GM12873 (cell line): ENCODE results near the gene MTREX.

Experiments used
- TF ChIP-seq, protein P1 (sequence below): IDR thresholded peaks from 2 replicates; pipeline ENCODE4 v1.5.1; 2012; ENCODE audit warnings: low read depth, mild to moderate bottlenecking, moderate library complexity, low read length, control low read depth; ENCODE audit not compliant: insufficient read depth; ENCODE audit errors: missing control alignments

The MTREX gene

DNA sequence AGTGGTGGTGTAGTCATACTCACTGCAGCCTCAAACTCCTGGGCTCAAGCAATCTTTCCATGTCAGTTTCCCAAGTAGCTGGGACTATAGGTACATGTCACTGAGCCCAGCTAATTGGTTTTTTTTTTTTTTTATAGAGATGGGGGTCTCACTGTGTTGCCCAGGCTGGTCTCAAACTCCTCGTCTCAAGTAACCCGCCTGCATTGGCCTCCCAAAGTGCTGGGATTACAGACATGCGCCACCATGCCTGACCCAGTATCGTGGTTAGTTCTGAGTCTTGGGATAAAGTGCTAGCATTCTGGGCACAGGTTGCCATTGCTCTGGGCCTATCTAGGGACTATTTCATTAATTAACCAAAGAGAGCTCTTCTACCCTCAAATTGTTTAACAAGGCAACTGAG is 118.7 kb downstream of the MTREX start:
- TF ChIP-seq, protein P1, sequence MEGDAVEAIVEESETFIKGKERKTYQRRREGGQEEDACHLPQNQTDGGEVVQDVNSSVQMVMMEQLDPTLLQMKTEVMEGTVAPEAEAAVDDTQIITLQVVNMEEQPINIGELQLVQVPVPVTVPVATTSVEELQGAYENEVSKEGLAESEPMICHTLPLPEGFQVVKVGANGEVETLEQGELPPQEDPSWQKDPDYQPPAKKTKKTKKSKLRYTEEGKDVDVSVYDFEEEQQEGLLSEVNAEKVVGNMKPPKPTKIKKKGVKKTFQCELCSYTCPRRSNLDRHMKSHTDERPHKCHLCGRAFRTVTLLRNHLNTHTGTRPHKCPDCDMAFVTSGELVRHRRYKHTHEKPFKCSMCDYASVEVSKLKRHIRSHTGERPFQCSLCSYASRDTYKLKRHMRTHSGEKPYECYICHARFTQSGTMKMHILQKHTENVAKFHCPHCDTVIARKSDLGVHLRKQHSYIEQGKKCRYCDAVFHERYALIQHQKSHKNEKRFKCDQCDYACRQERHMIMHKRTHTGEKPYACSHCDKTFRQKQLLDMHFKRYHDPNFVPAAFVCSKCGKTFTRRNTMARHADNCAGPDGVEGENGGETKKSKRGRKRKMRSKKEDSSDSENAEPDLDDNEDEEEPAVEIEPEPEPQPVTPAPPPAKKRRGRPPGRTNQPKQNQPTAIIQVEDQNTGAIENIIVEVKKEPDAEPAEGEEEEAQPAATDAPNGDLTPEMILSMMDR: no peak

DNA sequence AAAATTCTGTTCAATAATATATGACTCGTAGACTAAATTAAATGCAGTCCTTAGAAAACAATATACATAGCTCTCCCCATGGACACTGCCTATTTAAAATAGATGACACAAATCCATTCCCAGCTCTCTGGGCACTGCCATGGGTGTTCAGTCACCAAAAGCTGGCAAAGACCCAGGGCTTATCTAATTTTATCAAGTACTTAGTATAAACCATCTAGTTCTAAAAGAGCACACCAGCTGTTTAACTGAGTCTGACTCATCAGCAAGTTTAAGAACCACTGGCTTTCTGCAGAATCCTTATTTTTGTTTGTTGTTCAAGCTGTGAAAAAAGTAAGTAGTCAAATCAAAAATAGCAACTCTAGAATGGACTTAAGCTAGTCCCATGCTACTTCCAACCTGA is 119.4 kb downstream of the MTREX start:
- TF ChIP-seq, protein P1: no peak

DNA sequence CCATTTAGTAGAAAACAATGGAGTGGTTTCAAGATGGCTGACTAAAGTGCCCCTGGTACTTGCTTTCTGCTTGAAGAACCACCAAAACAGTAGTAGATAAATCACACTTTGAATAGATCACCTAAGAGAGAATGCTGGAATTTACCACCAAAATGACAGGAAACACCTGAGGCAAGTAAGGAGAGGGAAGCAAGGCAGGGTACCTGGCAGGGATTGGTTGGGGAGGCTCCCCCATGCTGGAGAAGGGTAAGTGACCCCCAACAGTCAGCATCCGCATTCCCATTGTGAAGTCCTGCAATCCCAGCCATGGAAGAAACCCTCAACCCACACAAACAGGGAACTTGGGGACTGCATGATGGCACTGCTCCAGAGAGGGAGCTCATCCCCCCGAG is 121.4 kb downstream of the MTREX start:
- TF ChIP-seq, protein P1: no peak

DNA sequence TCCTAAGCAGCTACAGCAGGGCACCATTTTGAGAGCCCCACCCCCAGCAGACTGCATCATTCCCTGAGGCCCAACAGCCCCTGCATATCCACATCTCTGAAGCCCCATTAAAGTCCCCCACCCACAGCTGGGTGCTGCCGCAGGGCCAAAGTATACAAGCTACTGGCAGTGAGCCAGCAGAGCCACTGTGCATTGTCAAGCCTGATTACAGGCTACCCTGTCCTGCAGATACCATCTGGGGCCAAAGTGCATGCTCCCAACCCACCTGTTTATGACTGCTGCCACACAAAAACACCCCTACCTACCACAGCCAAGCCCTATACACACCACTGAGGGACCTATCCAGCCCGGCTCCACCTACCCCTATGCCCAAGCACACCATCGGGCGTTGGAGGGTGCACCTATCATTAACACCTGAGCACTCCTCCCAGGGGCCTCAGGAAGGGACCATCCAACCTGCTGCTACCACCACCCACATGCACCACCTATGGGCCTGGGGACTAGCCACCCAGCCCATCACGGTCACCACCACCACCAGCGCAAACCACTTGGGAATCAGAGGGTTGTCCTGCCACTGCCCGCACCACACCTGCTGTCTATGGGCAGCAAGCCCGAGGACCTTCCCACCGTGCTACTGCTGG is 121.9 kb downstream of the MTREX start:
- TF ChIP-seq, protein P1: no peak

DNA sequence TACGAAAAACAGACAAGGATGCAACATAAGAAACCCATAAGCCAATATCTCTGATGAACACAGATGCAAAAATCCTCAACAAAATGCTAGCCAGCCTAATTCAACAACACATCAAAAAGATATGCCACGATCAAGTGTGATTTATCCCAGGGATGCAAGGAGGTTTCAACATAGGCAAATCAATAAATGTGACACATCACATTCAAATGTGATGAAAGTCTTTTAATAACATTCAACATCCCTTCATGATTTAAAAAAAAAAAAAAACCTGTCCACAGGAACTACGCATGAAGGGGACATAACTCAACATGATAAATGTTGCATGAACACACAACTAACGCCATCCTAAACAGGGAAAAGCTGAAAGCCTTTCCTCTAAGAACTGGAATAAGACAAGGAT is 124.8 kb downstream of the MTREX start:
- TF ChIP-seq, protein P1: no peak

DNA sequence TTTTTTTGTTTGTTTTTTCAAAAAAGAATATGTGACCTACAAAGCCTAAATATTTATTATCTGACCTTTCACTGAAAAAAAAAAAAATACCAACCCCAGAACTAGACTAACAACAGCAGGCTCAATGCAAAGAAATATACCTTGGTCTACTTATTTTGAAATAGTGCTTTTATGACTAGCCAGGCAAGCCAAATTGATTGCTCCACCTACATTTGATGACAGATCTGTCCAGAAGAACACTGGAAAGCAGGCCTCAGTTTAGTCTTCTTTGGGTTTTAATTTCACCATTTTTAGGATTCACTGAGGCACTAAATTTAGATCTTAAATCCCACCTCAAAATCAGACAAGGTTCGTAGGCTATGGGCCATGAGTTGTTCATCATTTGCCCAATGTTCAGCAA is 129.7 kb downstream of the MTREX start:
- TF ChIP-seq, protein P1: no peak

DNA sequence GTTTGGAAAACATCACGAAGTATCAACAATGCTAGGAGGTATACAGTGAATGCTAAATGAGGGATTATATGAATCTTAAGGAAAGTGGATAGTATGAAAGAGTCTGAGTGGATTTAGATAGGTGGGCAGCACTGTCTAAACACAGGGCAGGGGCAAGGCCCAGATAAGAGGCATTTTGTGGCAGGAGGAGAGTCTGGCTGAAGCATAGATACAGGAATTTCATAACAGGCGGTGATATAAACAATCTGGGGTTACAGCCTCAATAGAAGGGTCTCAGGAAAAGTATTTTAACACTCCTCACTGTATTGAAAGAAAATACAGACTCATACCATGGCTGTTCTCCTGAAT is 130.0 kb downstream of the MTREX start:
- TF ChIP-seq, protein P1: no peak
